Measurements from ENCODE around the gene COL4A1. TPM values are rescaled to one million over a fixed set of nuclear protein-coding genes. Genes with fewer than 3 reads are reported as not detected.

The COL4A1 gene
- total RNA-seq, 2 donors from 2014 or later: 140 to 201 TPM

DNA sequence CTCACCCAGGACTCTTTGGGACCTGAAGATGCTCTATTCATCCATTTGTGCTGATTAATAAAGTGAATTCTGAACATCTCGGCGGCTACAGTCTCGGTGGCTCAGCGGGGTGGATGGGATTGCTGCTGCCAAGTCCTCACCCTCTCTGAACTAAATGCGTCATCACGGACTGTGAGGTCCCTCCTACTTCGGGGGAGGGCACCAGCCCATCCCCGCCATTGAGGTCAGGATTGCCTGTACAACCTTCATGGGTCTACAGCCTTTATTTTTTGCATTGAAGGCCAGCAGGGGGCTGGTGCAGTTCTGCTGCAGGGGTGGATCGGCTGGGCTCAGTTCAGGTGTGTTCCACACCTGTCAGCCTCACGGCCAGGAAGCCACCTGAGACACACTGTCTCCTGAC, 181.8 kb downstream of the COL4A1 start:
- no peak overlapping the region for H3K4me3 ChIP-seq
- no peaks in the 10 kb centered on the region for H3K9me3 ChIP-seq
- no peaks in the 10 kb centered on the region for H3K27me3 ChIP-seq
- no peak for TF ChIP-seq CTCF (IDR thresholded peaks at IDR 0.05)
- H3K36me3 ChIP-seq: no peaks in the 10 kb centered on the region
- DNase-seq (ENCODE audit: low spot score): no peak
- peaks cover 0 to 50% of the 10 kb centered on the region in 2 donors for H3K4me1 ChIP-seq
- H3K27ac ChIP-seq: peak overlapping the region; percentile 85 to 91

- Histone ChIP-seq H3K27ac (peak overlapping the region; percentile 85 to 91), H3K4me1 (peaks cover 0 to 44% of the 10 kb centered on the region in 2 donors), H3K27me3 (no peaks in the 10 kb centered on the region), H3K36me3 (no peaks in the 10 kb centered on the region), H3K9me3 (no peaks in the 10 kb centered on the region), H3K4me3 (no peak overlapping the region)
- TF ChIP-seq CTCF (IDR thresholded peaks at IDR 0.05): no peak
- peak; percentile 50 for DNase-seq (ENCODE audit: low spot score)
Observed at GRCh38 chr13:110124201-110124940, 182.6 kb downstream of the COL4A1 start.

GRCh38 chr13:110123041-110123809, 183.7 kb downstream of the COL4A1 start:
- no peaks in the 10 kb centered on the region for H3K9me3 ChIP-seq
- H3K27me3 ChIP-seq: no peaks in the 10 kb centered on the region
- H3K4me1 ChIP-seq: peaks cover 0 to 35% of the 10 kb centered on the region in 2 donors
- no peak for TF ChIP-seq CTCF (IDR thresholded peaks at IDR 0.05)
- H3K36me3 ChIP-seq: no peaks in the 10 kb centered on the region
- no peak overlapping the region for H3K4me3 ChIP-seq
- H3K27ac ChIP-seq: no peak overlapping the region
- peak; percentile 48 for DNase-seq (ENCODE audit: low spot score)

DNA sequence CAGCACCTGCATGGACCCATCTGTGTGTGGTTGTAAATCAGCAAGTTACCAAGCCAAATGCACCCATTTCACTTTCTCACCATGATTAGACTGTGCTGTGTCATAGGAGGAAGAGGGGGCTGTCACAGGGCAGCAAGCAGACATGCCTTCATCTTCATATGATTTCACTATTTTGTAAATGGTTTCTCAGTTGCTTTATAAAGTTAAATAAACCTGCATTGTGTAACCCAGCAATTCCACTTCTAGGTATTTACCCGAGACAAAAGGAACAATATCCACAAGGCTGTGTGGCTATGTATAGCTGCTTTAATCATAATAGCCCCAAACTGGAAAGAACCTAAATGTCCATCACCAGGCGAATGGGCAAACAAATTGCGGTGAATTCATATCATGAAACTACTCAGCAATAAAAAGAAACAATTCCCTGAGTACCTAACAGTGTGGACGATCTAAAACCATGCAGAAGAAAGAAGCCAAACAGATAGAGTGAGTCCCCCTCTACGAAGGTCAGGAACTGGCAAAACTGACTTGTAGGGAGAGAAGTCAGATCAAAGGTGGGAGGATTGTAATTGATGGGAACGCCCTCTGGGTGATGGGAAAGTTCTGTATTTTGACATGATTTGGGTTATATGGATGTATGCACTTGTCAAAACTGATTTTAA, 185.4 kb downstream of the COL4A1 start:
- H3K27ac ChIP-seq: no peak overlapping the region
- no peak overlapping the region for H3K4me3 ChIP-seq
- TF ChIP-seq CTCF (IDR thresholded peaks at IDR 0.05): no peak

GRCh38 chr13:110119935-110120905, 186.7 kb downstream of the COL4A1 start:
- TF ChIP-seq CTCF (IDR thresholded peaks at IDR 0.05): no peak
- Histone ChIP-seq H3K4me3 (no peak overlapping the region), H3K36me3 (no peaks in the 10 kb centered on the region), H3K27me3 (no peaks in the 10 kb centered on the region), H3K9me3 (no peaks in the 10 kb centered on the region), H3K27ac (peak overlapping the region in 1 of 2 donors; percentile 52), H3K4me1 (peaks cover 0 to 8% of the 10 kb centered on the region in 2 donors)
- DNase-seq (ENCODE audit: low spot score): peak; percentile 54

More for the DNA sequence above, 185.4 kb downstream of the COL4A1 start:
- Histone ChIP-seq H3K4me1 (peaks cover 0 to 20% of the 10 kb centered on the region in 2 donors), H3K9me3 (no peaks in the 10 kb centered on the region), H3K36me3 (no peaks in the 10 kb centered on the region), H3K27me3 (no peaks in the 10 kb centered on the region)
- peak; percentile 18 for DNase-seq (ENCODE audit: low spot score)

Data from right atrium auricular region (tissue), 2 donors.